ENCODE results near the gene SCYL1.

- TF ChIP-seq CTCF (IDR thresholded peaks at IDR 0.05) (no peak), POLR2A (IDR thresholded peaks at IDR 0.05) (no peak)
Measured at GRCh38 chr11:65487467-65488272, 37.2 kb upstream of the SCYL1 start.
